Measurements from ENCODE around the gene ACBD6.

Gene ACBD6

GRCh38 chr1:180527101-180527669 lies 24.8 kb upstream of the ACBD6 start:
- H3K36me3 ChIP-seq (ENCODE audit: control insufficient read depth, insufficient read depth, low read length): no peaks in the 10 kb centered on the region
- H3K9me3 ChIP-seq (ENCODE audit: control insufficient read depth, low read length): no peaks in the 10 kb centered on the region
- peaks cover 3% of the 10 kb centered on the region for H3K4me1 ChIP-seq (ENCODE audit: control insufficient read depth, insufficient read depth, low read length)
- H3K27ac ChIP-seq (ENCODE audit: insufficient read depth, low read depth, low read length, poor library complexity, severe bottlenecking): no peak overlapping the region
- no peaks in the 10 kb centered on the region for H3K27me3 ChIP-seq (ENCODE audit: control insufficient read depth, insufficient read depth, low read length, poor library complexity, severe bottlenecking)
- 93 to 95% methylated on average over 5 of the region's 5 CpGs for WGBS, 2 experiments
- H3K4me3 ChIP-seq (ENCODE audit: insufficient read depth, low read depth, low read length): no peak overlapping the region

GRCh38 chr1:180525715-180526039 lies 23.3 kb upstream of the ACBD6 start:
- Histone ChIP-seq H3K9me3 (ENCODE audit: control insufficient read depth, low read length) (no peaks in the 10 kb centered on the region), H3K27ac (ENCODE audit: insufficient read depth, low read depth, low read length, poor library complexity, severe bottlenecking) (no peak overlapping the region), H3K4me1 (ENCODE audit: control insufficient read depth, insufficient read depth, low read length) (peaks cover 3% of the 10 kb centered on the region), H3K36me3 (ENCODE audit: control insufficient read depth, insufficient read depth, low read length) (no peaks in the 10 kb centered on the region), H3K4me3 (ENCODE audit: insufficient read depth, low read depth, low read length) (no peak overlapping the region), H3K27me3 (ENCODE audit: control insufficient read depth, insufficient read depth, low read length, poor library complexity, severe bottlenecking) (no peaks in the 10 kb centered on the region)
- WGBS, 2 experiments: 76 to 86% methylated on average over 2 of the region's 2 CpGs

GRCh38 chr1:180524915-180525714 lies 22.7 kb upstream of the ACBD6 start:
- Histone ChIP-seq H3K27ac (ENCODE audit: insufficient read depth, low read depth, low read length, poor library complexity, severe bottlenecking) (no peak overlapping the region), H3K4me1 (ENCODE audit: control insufficient read depth, insufficient read depth, low read length) (no peaks in the 10 kb centered on the region), H3K9me3 (ENCODE audit: control insufficient read depth, low read length) (no peaks in the 10 kb centered on the region), H3K27me3 (ENCODE audit: control insufficient read depth, insufficient read depth, low read length, poor library complexity, severe bottlenecking) (no peaks in the 10 kb centered on the region), H3K4me3 (ENCODE audit: insufficient read depth, low read depth, low read length) (no peak overlapping the region), H3K36me3 (ENCODE audit: control insufficient read depth, insufficient read depth, low read length) (no peaks in the 10 kb centered on the region)
- WGBS, 2 experiments: 88 to 90% methylated on average over 7 of the region's 7 CpGs

GRCh38 chr1:180524160-180524914 lies 22.0 kb upstream of the ACBD6 start:
- Histone ChIP-seq H3K27ac (ENCODE audit: insufficient read depth, low read depth, low read length, poor library complexity, severe bottlenecking) (no peak overlapping the region), H3K27me3 (ENCODE audit: control insufficient read depth, insufficient read depth, low read length, poor library complexity, severe bottlenecking) (no peaks in the 10 kb centered on the region)
- WGBS, 2 experiments: 91 to 93% methylated on average over 7 of the region's 7 CpGs

GRCh38 chr1:180522213-180522515 lies 19.8 kb upstream of the ACBD6 start:
- H3K36me3 ChIP-seq (ENCODE audit: control insufficient read depth, insufficient read depth, low read length): no peaks in the 10 kb centered on the region
- no peaks in the 10 kb centered on the region for H3K27me3 ChIP-seq (ENCODE audit: control insufficient read depth, insufficient read depth, low read length, poor library complexity, severe bottlenecking)
- H3K4me3 ChIP-seq (ENCODE audit: insufficient read depth, low read depth, low read length): no peak overlapping the region
- WGBS, 2 experiments: 81 to 86% methylated on average over 7 of the region's 7 CpGs
- H3K4me1 ChIP-seq (ENCODE audit: control insufficient read depth, insufficient read depth, low read length): no peaks in the 10 kb centered on the region
- no peaks in the 10 kb centered on the region for H3K9me3 ChIP-seq (ENCODE audit: control insufficient read depth, low read length)
- no peak overlapping the region for H3K27ac ChIP-seq (ENCODE audit: insufficient read depth, low read depth, low read length, poor library complexity, severe bottlenecking)

More at GRCh38 chr1:180524160-180524914, 22.0 kb upstream of the ACBD6 start:
- Histone ChIP-seq H3K36me3 (ENCODE audit: control insufficient read depth, insufficient read depth, low read length) (no peaks in the 10 kb centered on the region), H3K4me3 (ENCODE audit: insufficient read depth, low read depth, low read length) (no peak overlapping the region), H3K4me1 (ENCODE audit: control insufficient read depth, insufficient read depth, low read length) (no peaks in the 10 kb centered on the region), H3K9me3 (ENCODE audit: control insufficient read depth, low read length) (no peaks in the 10 kb centered on the region)

- no peak overlapping the region for H3K4me3 ChIP-seq (ENCODE audit: insufficient read depth, low read depth, low read length)
- H3K4me1 ChIP-seq (ENCODE audit: control insufficient read depth, insufficient read depth, low read length): no peaks in the 10 kb centered on the region
- no peaks in the 10 kb centered on the region for H3K36me3 ChIP-seq (ENCODE audit: control insufficient read depth, insufficient read depth, low read length)
- WGBS, 2 experiments: 80 to 90% methylated on average over 7 to 8 of the region's 9 CpGs
- H3K9me3 ChIP-seq (ENCODE audit: control insufficient read depth, low read length): no peaks in the 10 kb centered on the region
- no peaks in the 10 kb centered on the region for H3K27me3 ChIP-seq (ENCODE audit: control insufficient read depth, insufficient read depth, low read length, poor library complexity, severe bottlenecking)
- H3K27ac ChIP-seq (ENCODE audit: insufficient read depth, low read depth, low read length, poor library complexity, severe bottlenecking): no peak overlapping the region
Observed at GRCh38 chr1:180521474-180522212, 19.3 kb upstream of the ACBD6 start.

- Histone ChIP-seq H3K9me3 (ENCODE audit: control insufficient read depth, low read length) (no peaks in the 10 kb centered on the region), H3K36me3 (ENCODE audit: control insufficient read depth, insufficient read depth, low read length) (no peaks in the 10 kb centered on the region), H3K27me3 (ENCODE audit: control insufficient read depth, insufficient read depth, low read length, poor library complexity, severe bottlenecking) (no peaks in the 10 kb centered on the region), H3K4me3 (ENCODE audit: insufficient read depth, low read depth, low read length) (no peak overlapping the region), H3K4me1 (ENCODE audit: control insufficient read depth, insufficient read depth, low read length) (no peaks in the 10 kb centered on the region), H3K27ac (ENCODE audit: insufficient read depth, low read depth, low read length, poor library complexity, severe bottlenecking) (no peak overlapping the region)
- WGBS, 2 experiments: 80 to 84% methylated on average over 4 of the region's 4 CpGs
Observed at GRCh38 chr1:180519846-180520245, 17.5 kb upstream of the ACBD6 start.

- Histone ChIP-seq H3K36me3 (ENCODE audit: control insufficient read depth, insufficient read depth, low read length) (no peaks in the 10 kb centered on the region), H3K27me3 (ENCODE audit: control insufficient read depth, insufficient read depth, low read length, poor library complexity, severe bottlenecking) (no peaks in the 10 kb centered on the region), H3K4me1 (ENCODE audit: control insufficient read depth, insufficient read depth, low read length) (no peaks in the 10 kb centered on the region), H3K4me3 (ENCODE audit: insufficient read depth, low read depth, low read length) (no peak overlapping the region), H3K27ac (ENCODE audit: insufficient read depth, low read depth, low read length, poor library complexity, severe bottlenecking) (no peak overlapping the region), H3K9me3 (ENCODE audit: control insufficient read depth, low read length) (no peaks in the 10 kb centered on the region)
- WGBS, 2 experiments: 9 to 12% methylated on average over 7 to 8 of the region's 8 CpGs
Observed at GRCh38 chr1:180515857-180516388, 13.5 kb upstream of the ACBD6 start.

GRCh38 chr1:180515364-180515763 lies 13.0 kb upstream of the ACBD6 start:
- Histone ChIP-seq H3K4me3 (ENCODE audit: insufficient read depth, low read depth, low read length) (no peak overlapping the region), H3K36me3 (ENCODE audit: control insufficient read depth, insufficient read depth, low read length) (no peaks in the 10 kb centered on the region), H3K27ac (ENCODE audit: insufficient read depth, low read depth, low read length, poor library complexity, severe bottlenecking) (no peak overlapping the region), H3K9me3 (ENCODE audit: control insufficient read depth, low read length) (no peaks in the 10 kb centered on the region), H3K27me3 (ENCODE audit: control insufficient read depth, insufficient read depth, low read length, poor library complexity, severe bottlenecking) (no peaks in the 10 kb centered on the region), H3K4me1 (ENCODE audit: control insufficient read depth, insufficient read depth, low read length) (no peaks in the 10 kb centered on the region)
- WGBS, 2 experiments: 73 to 83% methylated on average over 3 of the region's 3 CpGs

- H3K27me3 ChIP-seq (ENCODE audit: control insufficient read depth, insufficient read depth, low read length, poor library complexity, severe bottlenecking): no peaks in the 10 kb centered on the region
- 93 to 97% methylated on average over 6 of the region's 6 CpGs for WGBS, 2 experiments
- H3K4me1 ChIP-seq (ENCODE audit: control insufficient read depth, insufficient read depth, low read length): no peaks in the 10 kb centered on the region
- H3K4me3 ChIP-seq (ENCODE audit: insufficient read depth, low read depth, low read length): no peak overlapping the region
- no peak overlapping the region for H3K27ac ChIP-seq (ENCODE audit: insufficient read depth, low read depth, low read length, poor library complexity, severe bottlenecking)
- no peaks in the 10 kb centered on the region for H3K9me3 ChIP-seq (ENCODE audit: control insufficient read depth, low read length)
- H3K36me3 ChIP-seq (ENCODE audit: control insufficient read depth, insufficient read depth, low read length): no peaks in the 10 kb centered on the region
Observed at GRCh38 chr1:180513531-180513930, 11.2 kb upstream of the ACBD6 start.

Measured in ectodermal cell (in vitro differentiated cells).